Amygdala (tissue), 56 donors: Measurements from ENCODE around the gene FOXO1.
A peak's percentile ranks its signal among the peaks of the same experiment; 100 is the strongest.

ENCODE experiments used
- DNase-seq, 56 donors: peaks; one replicate each; lab custom pipeline; 2025; lab: John Stamatoyannopoulos, UW

The FOXO1 gene

DNA sequence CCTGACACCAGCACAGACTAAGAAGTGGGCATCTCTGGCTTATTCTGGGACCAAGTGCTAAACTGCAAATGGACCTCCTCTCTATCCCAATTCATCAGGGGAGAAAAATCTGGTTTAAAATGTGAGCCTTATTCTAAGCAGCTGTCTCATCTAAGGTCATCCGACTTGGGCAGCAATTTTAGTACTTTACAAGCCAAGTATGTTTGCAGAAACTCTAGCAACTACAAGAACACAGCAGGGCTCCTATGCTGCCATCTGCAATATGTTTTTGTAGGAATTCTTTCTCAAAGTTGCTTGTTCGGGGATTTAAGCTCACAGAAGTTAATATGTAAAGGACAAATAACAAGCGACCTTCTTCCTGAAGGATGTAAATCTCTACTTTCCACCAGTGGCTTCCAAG lies 113.1 kb downstream of the FOXO1 start:
- no peak for DNase-seq

- DNase-seq, result no peak
Measured at GRCh38 chr13:40552895-40553294, 113.5 kb downstream of the FOXO1 start.

GRCh38 chr13:40550130-40550529 lies 116.3 kb downstream of the FOXO1 start:
- DNase-seq, result no peak

DNA sequence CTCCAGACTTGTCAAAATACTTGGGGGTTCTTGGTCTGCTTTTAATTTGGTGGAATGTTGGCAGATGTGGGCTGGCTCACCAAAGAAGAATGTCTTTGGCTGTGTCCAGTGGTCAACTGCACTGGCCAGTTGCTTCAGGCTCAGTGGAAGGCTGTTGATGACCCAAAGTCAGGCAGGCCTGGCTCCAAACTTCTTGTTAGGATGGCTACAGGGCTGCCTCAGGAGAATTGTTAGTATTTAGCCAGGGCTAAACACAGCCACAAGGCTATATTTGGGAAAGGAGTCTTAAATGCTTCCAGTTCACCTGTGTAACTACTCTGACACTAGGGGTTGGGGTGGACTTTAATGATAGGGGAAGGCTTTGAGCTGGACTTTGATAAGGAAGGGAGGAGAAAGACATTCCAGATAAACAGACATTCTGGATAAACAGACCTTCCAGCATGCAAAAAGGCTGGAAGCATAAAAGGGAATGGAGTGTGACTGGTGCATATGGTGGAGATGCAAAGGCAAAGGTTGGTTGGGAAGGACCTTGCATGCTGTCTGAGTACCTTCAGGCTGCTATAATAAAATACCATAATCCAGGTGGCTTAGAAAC lies 116.8 kb downstream of the FOXO1 start:
- no peak for DNase-seq

DNA sequence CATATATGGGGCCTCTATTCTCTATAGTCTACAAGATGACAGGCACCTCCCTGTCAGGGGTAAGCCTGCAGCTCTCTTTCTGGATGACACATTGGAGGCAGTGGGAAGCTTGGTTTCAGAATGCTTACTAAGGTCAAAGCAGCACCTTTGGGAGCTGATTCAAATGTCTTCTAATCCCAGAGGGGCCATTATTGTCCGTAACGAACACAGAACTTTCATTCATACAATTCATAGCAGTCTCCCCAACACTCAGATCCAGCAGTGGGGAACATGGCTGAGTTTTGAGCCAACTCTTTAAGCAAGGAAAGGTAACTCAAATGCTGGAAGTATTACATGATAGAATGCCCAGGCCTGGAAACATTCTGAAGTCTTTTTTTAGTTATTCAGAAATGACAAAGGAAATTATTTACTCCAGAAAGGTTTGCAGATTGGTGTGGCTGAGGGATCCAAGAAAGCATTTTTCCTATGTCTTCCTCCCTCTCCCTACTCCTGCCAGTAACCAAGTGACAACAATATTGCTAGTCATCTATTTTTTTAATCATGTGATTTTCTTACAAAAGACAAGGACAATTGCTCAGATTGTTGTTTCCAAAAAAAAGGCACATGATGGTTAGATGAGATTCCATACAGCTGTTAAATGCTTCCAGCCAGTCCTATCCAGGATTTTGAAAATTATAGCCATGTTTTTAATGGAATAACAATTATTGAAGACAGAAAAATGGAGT lies 118.7 kb downstream of the FOXO1 start:
- no peak for DNase-seq

DNA sequence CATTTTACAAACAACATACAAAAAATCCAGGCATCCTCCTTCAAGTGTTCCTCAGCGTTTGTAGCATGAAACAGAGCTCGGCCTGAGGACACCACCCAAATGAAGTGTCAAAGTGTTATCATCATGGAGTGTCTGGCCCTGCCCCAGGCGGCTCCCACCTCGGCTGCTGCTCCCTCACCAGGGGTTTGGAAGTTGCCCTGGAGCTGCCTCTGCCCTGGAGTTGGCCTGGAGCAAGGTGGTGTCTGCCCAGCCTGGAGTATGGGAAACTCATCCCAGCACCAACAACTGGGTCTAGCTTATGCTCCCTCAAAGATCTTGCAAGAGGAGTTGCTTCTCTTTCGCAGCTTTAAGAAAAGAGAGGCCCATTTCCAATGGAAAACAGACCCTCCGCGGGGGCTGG lies 120.4 kb downstream of the FOXO1 start:
- no peak for DNase-seq

GRCh38 chr13:40540328-40541044 lies 126.0 kb downstream of the FOXO1 start:
- DNase-seq, result no peak

DNA sequence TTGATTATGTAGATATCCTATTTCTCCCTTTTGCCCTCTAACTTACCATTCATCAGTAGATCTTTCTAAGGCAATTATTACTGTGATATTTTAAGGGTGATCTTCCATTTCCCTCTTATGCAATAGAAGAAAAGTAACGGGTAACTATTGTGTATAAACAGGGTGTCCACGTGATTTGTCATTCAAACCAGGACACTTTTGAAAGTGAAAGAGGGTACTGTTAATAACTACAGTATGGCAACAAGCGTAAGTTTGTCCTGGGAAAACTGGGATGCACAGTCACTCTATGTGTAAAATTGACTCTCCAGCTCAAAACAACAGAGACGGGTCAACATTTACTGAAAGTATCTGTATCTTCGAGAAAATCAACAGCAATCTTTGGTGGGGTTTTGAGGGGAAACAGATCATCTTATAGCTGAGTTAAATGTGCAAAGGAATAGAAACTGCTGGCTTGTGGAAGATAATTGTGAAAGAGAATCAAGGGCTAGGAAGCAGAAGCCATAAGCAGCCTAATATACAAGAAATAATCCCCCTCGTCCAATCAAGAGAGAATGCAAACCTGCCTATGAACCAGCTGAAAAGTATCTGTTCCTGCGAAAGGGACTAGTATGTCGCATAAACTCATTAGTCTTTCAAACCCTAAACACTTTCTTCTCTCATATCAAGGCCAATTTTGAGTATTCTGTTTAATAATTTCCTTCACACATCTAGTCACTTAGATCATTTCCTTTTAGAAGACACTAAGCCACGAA lies 126.7 kb downstream of the FOXO1 start:
- DNase-seq, result no peak

DNA sequence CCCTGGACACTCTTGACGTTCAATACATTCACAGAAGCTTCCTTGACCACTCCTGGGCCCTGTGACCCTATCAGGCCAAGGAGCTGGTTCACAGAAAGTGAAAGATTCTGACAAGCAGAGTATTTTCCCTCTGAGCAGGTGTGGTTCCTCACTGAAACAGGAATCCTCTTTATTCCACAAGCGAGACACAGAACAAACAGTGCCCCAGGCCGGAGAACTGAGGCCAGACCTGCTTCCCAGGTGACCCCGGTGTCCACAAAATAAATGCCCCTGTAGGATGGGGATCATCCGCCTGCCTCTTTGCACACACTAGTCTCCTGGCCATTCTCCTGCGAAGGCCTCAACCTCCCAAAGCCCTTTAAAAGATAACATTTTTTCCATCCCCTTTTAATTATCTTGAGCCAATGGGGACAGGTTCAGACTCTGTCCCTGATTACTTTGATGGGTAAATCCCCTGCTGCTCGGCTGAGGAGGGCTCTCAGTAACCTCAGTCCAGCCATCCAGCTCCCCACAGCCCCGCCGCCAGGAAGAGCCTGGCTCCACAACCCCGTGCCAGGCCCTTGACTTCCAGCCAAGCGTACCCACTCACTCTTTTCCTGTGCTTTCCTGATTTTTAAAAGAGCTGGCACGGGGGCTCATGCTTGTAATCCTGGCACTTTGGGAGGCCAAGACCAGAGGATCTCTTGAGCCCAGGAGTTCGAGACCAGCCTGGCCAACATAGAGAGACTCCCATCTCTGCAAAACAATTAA lies 129.1 kb downstream of the FOXO1 start:
- DNase-seq, result no peak

GRCh38 chr13:40536443-40537113 lies 129.9 kb downstream of the FOXO1 start:
- no peak for DNase-seq

DNA sequence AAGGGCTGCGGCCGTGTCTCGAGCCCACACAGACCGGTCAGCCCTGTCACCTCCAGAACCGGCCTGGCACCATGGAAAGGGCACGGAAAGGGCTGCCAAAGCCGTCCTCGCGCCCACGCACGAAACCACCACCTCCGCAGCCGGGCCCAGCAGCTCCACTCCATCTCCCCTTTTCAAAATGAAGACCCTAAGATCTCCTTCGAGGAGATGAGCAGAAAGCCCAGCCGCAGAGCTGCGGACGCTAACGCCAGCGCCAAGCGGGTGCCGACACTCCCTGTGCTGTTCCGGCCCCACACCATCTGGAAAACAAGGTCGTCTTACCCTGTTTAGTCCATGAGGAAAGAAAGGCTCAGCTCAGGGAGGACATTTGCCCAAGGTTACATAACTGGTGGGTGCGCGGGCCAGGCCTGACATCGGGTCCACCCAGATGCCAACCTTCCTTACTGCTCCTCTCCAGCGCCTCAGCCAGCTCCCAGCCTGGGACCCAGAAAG lies 131.1 kb downstream of the FOXO1 start:
- no peak for DNase-seq

DNA sequence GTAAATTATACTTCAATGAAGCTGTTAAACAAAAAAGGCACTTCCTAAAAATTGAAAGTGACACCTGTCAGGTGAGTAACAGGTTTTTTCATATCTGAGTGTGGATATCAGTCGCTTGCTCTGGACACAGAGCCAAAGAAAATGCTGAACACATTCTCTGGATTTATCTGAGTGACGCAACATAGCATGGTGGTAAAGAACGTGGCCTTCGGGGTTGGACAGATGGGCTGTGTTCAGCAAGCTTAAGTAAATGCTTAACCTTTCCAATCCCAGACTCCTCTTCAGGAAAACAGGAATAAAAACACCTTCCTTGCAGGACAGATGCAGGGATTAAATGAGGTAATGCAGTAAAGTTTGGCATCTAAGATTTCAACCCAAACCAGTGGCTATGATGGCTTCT lies 132.0 kb downstream of the FOXO1 start:
- DNase-seq, result no peak

DNA sequence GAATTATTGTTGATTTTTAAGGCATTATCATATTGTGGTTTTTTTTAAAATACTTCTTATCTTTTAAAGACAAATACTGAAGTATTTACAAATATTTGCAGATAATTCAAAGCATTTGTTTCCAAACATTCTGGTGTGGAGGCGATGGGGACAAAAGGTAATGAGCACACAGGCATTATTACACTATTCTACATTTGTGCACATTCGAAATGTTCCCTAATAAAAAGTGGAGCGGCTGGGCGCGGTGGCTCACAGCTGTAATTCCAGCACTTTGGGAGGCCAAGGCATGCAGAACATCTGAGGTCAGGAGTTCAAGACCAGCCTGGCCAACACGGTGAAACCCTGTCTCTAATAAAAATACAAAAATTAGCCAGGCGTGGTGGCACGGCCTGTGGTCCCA lies 133.4 kb downstream of the FOXO1 start:
- no peak for DNase-seq

DNA sequence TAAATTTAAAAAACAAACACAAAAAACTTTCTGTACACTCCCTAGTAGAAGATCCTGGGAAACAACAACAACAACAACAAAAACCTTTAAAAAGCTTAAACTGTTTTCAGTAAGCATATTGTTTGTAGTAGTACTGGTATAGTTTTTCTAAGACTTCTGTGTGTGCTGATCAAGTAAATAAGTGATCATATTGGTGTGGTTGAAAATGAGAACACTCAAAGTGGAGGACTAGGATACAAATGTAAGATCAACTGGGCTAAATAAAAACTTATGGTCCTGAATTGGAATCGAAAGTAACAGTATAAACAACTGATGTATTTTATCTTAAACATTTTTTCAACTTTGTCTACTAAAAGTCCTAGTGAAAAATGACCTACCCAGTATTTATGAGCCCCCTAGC lies 135.5 kb downstream of the FOXO1 start:
- DNase-seq, result no peak

DNA sequence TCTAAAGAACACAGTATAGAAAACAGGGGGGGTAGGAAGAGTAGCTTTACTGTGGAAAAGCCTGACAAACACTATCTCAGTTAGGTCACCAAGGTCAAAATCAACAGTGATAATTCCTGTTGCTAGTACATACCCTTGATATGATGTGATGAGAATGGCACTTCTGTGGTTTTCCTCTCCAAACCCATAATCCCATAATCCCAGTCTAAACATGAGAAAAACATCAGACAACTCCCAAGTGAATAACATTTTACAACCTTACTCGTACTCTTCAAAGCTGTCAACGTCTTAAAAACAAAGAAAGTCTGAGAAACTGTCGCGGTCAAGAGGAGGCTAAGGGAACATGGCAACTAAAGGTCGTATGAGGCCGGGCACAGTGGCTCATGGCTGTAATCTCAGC lies 137.6 kb downstream of the FOXO1 start:
- DNase-seq, result no peak

- DNase-seq, result no peak
Measured at GRCh38 chr13:40527914-40528313, 138.5 kb downstream of the FOXO1 start.

GRCh38 chr13:40522282-40522681 lies 144.2 kb downstream of the FOXO1 start:
- no peak for DNase-seq

- DNase-seq, result no peak
Measured at GRCh38 chr13:40520916-40521315, 145.5 kb downstream of the FOXO1 start.

DNA sequence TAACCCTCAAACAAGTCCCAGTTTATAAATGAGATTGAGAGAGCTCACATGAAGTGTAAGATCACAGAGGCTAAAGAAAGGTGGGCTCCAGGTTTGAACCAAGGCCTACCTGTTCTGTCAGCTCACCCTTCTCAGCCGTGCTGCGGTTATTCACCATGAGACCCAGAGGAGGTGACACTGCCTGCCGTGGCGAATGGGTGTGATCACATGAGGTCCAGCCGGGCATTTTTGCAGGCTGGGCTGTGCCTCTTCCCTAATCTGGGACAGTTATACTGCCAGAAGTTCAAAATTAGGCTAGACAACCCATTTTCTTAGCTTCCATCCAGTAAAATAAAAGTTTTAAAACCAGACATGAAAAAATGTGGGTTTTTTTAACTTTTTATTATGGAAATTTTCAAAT lies 146.8 kb downstream of the FOXO1 start:
- no peak for DNase-seq

DNA sequence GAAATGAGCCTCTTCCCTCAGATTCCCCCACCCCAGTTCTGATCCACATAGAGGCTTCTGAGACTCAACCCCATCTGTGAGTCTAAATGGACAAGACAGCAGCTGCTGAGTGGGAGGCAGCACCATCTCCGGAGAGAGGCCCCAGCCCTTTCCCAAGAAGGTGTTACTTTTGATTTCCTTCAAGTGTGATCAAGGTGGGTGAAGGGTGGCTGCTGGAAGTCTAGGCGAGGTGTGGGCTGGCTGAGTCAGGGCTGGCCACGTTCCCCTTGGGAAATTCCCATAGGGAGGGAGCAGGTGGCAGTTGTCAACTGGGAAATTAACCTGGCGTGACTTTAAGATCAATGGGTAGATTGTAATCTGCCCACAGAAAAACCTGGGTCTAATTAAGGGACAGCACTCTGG lies 148.0 kb downstream of the FOXO1 start:
- peak in 4 of 56 donors; percentile 9 to 33 (median 16) for DNase-seq
